Measurements from ENCODE around the gene CRIP2. TPM values are rescaled to one million over a fixed set of nuclear protein-coding genes. Genes with fewer than 3 reads are reported as not detected.

CRIP2 gene
- polyA plus RNA-seq, 1 donor (not counting 4 experiments of a cell fraction or from before 2014, with no cell fraction given): 4.8 TPM

- Histone ChIP-seq H3K79me2 (ENCODE audit: control insufficient read depth, insufficient read depth, low read length) (peaks cover 47% of the 10 kb centered on the region), H4K20me1 (ENCODE audit: control insufficient read depth, extremely low read depth, insufficient read depth, low read length) (peaks cover 33% of the 10 kb centered on the region)
Measured at GRCh38 chr14:105440554-105440900, 34.1 kb upstream of the CRIP2 start.

DNA sequence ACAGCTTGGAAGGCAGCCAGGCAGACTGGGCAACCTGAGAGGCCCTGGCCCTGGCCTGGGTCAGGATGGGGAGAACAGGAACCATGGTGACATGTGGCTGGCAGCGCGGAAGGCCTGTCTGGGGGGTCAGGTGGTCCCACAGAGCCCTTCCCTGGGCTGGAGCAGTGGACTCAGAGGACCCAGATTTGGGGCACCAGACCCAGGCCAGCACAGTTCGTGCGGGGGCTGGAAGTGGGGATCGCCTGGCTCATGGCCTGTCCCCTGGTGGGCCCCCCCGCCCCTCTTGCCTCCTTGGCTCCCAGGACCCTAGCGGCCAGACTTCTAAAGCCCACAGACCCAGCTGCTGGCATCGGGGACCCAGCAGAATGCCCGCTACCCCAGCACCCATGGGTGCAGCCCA is 33.6 kb upstream of the CRIP2 start:
- no peaks in the 10 kb centered on the region for H3K9me1 ChIP-seq (ENCODE audit: control insufficient read depth, extremely low read depth, insufficient read depth, low read length)
- H3K79me2 ChIP-seq (ENCODE audit: control insufficient read depth, insufficient read depth, low read length): peaks cover 44% of the 10 kb centered on the region
- no peak for FAIRE-seq
- H3K36me3 ChIP-seq (ENCODE audit: control insufficient read depth in 2 of 2, extremely low read depth in 1 of 2, insufficient read depth in 2 of 2, low read length in 2 of 2): peaks cover 13 to 30% of the 10 kb centered on the region in 2 experiments
- no peak overlapping the region for H3K27ac ChIP-seq (ENCODE audit: control insufficient read depth, insufficient read depth, low read length)
- H3K4me2 ChIP-seq (ENCODE audit: control insufficient read depth, extremely low read depth, insufficient read depth, low read depth, low read length): no peak overlapping the region
- DNase-seq (ENCODE audit: low read depth, low spot score): no peak
- H3K4me1 ChIP-seq (ENCODE audit: control insufficient read depth, extremely low read depth, insufficient read depth, low read length): no peaks in the 10 kb centered on the region
- H4K20me1 ChIP-seq (ENCODE audit: control insufficient read depth, extremely low read depth, insufficient read depth, low read length): peaks cover 31% of the 10 kb centered on the region
- no peak overlapping the region for H3K9ac ChIP-seq (ENCODE audit: control insufficient read depth, extremely low read depth, insufficient read depth, low read length)
- TF ChIP-seq CTCF (optimal IDR thresholded peaks at IDR 0.05 in 1 of 3, IDR thresholded peaks at IDR 0.05 in 1 of 3, conservative IDR thresholded peaks at IDR 0.05 in 1 of 3; ENCODE audit: extremely low read depth in 1 of 3, insufficient read depth in 2 of 3, low read length in 3 of 3): no peak
- TF ChIP-seq EZH2 (IDR thresholded peaks at IDR 0.05; ENCODE audit: low read length): no peak
- H2AFZ ChIP-seq (ENCODE audit: control insufficient read depth, low read length): no peak overlapping the region
- no peak overlapping the region for H3K4me3 ChIP-seq (ENCODE audit: control insufficient read depth in 2 of 3, extremely low read depth in 1 of 3, insufficient read depth in 2 of 3, low read depth in 1 of 3, low read length in 3 of 3)
- no peaks in the 10 kb centered on the region for H3K27me3 ChIP-seq (ENCODE audit: control insufficient read depth, extremely low read depth, insufficient read depth, low read length)
- dilution Hi-C loops (cut with MboI; ENCODE audit: extremely low pct_ligation_motif_present, low sequenced_read_pairs): no loop called here
- no peaks in the 10 kb centered on the region for H3K9me3 ChIP-seq (ENCODE audit: control insufficient read depth, low read depth, low read length)

More at GRCh38 chr14:105440554-105440900, 34.1 kb upstream of the CRIP2 start:
- Histone ChIP-seq H3K9ac (ENCODE audit: control insufficient read depth, extremely low read depth, insufficient read depth, low read length) (no peak overlapping the region), H3K27ac (ENCODE audit: control insufficient read depth, insufficient read depth, low read length) (no peak overlapping the region), H3K27me3 (ENCODE audit: control insufficient read depth, extremely low read depth, insufficient read depth, low read length) (no peaks in the 10 kb centered on the region), H2AFZ (ENCODE audit: control insufficient read depth, low read length) (no peak overlapping the region), H3K4me1 (ENCODE audit: control insufficient read depth, extremely low read depth, insufficient read depth, low read length) (no peaks in the 10 kb centered on the region), H3K9me1 (ENCODE audit: control insufficient read depth, extremely low read depth, insufficient read depth, low read length) (no peaks in the 10 kb centered on the region), H3K4me3 (ENCODE audit: control insufficient read depth in 2 of 3, extremely low read depth in 1 of 3, insufficient read depth in 2 of 3, low read depth in 1 of 3, low read length in 3 of 3) (no peak overlapping the region), H3K9me3 (ENCODE audit: control insufficient read depth, low read depth, low read length) (no peaks in the 10 kb centered on the region), H3K36me3 (ENCODE audit: control insufficient read depth in 2 of 2, extremely low read depth in 1 of 2, insufficient read depth in 2 of 2, low read length in 2 of 2) (peaks cover 9 to 27% of the 10 kb centered on the region in 2 experiments), H3K4me2 (ENCODE audit: control insufficient read depth, extremely low read depth, insufficient read depth, low read depth, low read length) (no peak overlapping the region)
- TF ChIP-seq CTCF (optimal IDR thresholded peaks at IDR 0.05 in 1 of 3, IDR thresholded peaks at IDR 0.05 in 1 of 3, conservative IDR thresholded peaks at IDR 0.05 in 1 of 3; ENCODE audit: extremely low read depth in 1 of 3, insufficient read depth in 2 of 3, low read length in 3 of 3) (no peak), EZH2 (IDR thresholded peaks at IDR 0.05; ENCODE audit: low read length) (no peak)
- FAIRE-seq (no peak), DNase-seq (ENCODE audit: low read depth, low spot score) (no peak)
- dilution Hi-C loops (cut with MboI; ENCODE audit: extremely low pct_ligation_motif_present, low sequenced_read_pairs): no loop called here

All from keratinocyte (primary cell).